Measurements from ENCODE around the gene ZNF582.
"Not testable (repeated sequence)": the region's sequence is repeated elsewhere in the genome, so short reads cannot be mapped to it uniquely, and the experiment has no call there.

DNA sequence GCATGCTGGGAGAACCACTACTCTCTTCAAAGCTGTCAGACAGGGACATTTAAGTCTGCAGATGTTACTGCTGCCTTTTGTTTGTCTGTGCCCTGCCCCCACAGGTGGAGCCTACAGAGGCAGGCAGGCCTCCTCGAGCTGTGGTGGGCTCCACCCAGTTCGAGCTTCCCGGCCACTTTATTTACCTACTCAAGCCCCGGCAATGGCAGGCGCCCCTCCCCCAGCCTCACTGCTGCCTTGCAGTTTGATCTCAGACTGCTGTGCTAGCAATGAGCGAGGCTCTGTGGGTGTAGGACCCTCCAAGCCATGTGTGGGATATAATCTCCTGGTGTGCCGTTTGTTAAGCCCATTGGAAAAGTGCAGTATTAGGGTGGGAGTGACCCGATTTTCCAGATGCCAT lies 56.3 kb downstream of the ZNF582 start:
- TF ChIP-seq, protein P1, sequence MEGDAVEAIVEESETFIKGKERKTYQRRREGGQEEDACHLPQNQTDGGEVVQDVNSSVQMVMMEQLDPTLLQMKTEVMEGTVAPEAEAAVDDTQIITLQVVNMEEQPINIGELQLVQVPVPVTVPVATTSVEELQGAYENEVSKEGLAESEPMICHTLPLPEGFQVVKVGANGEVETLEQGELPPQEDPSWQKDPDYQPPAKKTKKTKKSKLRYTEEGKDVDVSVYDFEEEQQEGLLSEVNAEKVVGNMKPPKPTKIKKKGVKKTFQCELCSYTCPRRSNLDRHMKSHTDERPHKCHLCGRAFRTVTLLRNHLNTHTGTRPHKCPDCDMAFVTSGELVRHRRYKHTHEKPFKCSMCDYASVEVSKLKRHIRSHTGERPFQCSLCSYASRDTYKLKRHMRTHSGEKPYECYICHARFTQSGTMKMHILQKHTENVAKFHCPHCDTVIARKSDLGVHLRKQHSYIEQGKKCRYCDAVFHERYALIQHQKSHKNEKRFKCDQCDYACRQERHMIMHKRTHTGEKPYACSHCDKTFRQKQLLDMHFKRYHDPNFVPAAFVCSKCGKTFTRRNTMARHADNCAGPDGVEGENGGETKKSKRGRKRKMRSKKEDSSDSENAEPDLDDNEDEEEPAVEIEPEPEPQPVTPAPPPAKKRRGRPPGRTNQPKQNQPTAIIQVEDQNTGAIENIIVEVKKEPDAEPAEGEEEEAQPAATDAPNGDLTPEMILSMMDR (IDR thresholded peaks at IDR 0.05), result not testable (repeated sequence)
- TF ChIP-seq EZH2, EZH2phosphoT487 (IDR thresholded peaks at IDR 0.05): not testable (repeated sequence)
